ENCODE results near the gene UPK3A. TPM values are rescaled to one million over a fixed set of nuclear protein-coding genes. Genes with fewer than 3 reads are reported as not detected.

Gene UPK3A
- total RNA-seq, 2 experiments from 2014 or later: not detected

DNA sequence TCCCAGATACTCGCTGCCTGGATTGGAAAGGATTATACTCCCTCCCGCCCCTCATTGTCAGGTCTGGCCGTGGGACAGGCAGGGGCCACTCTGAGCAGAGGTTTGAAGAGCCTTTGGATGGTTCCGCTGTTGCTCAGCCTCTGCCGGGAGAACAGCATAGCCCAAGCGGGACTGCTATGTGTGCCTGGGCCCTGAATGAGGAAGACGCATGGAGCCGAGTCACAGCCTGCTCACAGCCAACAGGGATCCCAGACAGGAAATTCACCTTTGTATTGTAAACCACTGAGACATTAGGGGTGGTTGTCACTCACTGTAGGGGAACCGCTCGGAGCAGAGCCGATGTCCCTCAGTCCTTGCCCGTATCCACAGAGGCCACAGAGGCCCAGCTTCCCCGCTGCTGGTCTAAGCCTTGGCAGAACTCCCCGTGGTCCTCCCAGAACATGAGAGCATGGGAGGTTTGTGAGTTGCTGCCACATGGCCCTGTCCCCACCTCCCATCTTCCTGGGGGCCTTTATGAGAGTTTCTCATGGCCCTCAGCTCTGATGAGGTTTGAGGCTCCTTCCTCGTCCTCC lies 14.3 kb downstream of the UPK3A start:
- DNase-seq: no peak
- H3K4me1 Mint-ChIP-seq: peaks cover 29% of the 10 kb centered on the region
- CTCF ChIA-PET: interaction anchor here (1.2 kb wide), 1 partner anchor 102 kb away, joined by 3 read pairs; no protein-coding TSS in a partner anchor
- H3K9me3 Mint-ChIP-seq (ENCODE audit: low read depth): no peaks in the 10 kb centered on the region
- no peak for ATAC-seq
- H3K4me3 Mint-ChIP-seq: no peak overlapping the region
- H3K36me3 Mint-ChIP-seq: no peaks in the 10 kb centered on the region
- H3K27ac Mint-ChIP-seq: no peak overlapping the region
- H3K27me3 Mint-ChIP-seq: no peaks in the 10 kb centered on the region

DNA sequence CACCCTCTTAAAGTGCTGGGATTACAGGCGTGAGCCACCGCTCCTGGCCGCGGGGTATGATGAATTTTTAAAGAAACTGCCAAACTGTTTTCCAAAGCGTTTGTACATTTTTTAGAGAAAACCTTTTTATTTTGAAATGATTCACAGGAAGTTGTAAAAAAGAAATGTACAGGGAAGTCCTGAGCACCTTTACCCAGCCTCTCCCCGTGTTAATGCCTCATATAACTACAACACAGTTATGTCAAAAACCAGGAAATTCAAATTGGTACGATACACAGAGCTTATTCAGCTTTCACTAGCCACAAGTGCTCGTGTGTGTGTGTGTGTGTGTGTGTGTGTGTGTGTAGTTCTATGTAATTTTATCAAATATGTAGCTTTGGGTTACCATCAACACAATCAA lies 18.0 kb downstream of the UPK3A start:
- DNase-seq: no peak
- Mint-ChIP-seq H3K27me3 (no peaks in the 10 kb centered on the region), H3K9me3 (ENCODE audit: low read depth) (no peaks in the 10 kb centered on the region), H3K4me3 (no peak overlapping the region), H3K36me3 (no peaks in the 10 kb centered on the region), H3K27ac (no peak overlapping the region), H3K4me1 (peaks cover 12% of the 10 kb centered on the region)
- ATAC-seq: no peak
- CTCF ChIA-PET: no interaction called here

DNA sequence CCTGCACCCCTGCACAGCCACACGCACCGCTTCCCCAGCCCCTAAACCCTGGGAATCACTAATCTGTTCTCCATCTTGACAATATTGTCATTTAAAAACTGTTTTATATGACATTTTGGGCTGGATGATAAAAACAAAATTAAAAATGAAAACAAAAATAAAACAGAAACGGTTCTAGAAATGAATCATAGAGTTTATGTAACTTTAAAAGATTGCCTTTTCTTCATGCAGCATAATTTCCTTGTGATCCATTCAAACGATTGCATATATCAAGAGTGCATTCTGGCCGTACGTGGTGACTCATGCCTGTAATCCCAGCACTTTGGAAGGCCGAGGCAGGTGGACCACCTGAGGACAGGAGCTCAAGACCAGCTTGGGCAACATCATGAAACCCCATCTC lies 18.4 kb downstream of the UPK3A start:
- Mint-ChIP-seq H3K36me3 (no peaks in the 10 kb centered on the region), H3K4me3 (no peak overlapping the region), H3K27ac (no peak overlapping the region), H3K27me3 (no peaks in the 10 kb centered on the region), H3K9me3 (ENCODE audit: low read depth) (no peaks in the 10 kb centered on the region), H3K4me1 (peaks cover 12% of the 10 kb centered on the region)
- CTCF ChIA-PET: no interaction called here
- DNase-seq: no peak
- no peak for ATAC-seq

DNA sequence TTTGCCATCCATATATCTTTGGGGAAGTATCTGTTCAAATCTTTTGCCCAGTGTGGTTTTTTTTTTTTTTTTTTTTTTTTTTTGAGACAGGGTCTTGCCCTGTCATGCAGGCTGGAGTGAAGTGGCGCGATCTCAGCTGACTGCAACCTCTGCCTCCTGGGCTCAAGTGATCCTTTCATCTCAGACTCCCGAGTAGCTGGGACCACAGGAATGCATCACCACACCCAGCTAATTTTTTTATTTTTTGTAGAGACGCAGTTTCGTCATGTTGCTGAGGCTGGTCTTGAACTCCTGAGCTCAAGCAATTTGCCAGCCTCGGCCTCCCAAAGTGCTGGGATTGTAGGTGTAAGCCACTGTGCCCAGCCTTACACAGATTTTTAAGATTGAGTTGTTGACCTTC lies 20.2 kb downstream of the UPK3A start:
- H3K36me3 Mint-ChIP-seq: no peaks in the 10 kb centered on the region
- CTCF ChIA-PET: no interaction called here
- no peaks in the 10 kb centered on the region for H3K27me3 Mint-ChIP-seq
- H3K9me3 Mint-ChIP-seq (ENCODE audit: low read depth): no peaks in the 10 kb centered on the region
- H3K27ac Mint-ChIP-seq: no peak overlapping the region
- H3K4me1 Mint-ChIP-seq: peaks cover 21% of the 10 kb centered on the region
- no peak for DNase-seq
- H3K4me3 Mint-ChIP-seq: no peak overlapping the region
- ATAC-seq: no peak

DNA sequence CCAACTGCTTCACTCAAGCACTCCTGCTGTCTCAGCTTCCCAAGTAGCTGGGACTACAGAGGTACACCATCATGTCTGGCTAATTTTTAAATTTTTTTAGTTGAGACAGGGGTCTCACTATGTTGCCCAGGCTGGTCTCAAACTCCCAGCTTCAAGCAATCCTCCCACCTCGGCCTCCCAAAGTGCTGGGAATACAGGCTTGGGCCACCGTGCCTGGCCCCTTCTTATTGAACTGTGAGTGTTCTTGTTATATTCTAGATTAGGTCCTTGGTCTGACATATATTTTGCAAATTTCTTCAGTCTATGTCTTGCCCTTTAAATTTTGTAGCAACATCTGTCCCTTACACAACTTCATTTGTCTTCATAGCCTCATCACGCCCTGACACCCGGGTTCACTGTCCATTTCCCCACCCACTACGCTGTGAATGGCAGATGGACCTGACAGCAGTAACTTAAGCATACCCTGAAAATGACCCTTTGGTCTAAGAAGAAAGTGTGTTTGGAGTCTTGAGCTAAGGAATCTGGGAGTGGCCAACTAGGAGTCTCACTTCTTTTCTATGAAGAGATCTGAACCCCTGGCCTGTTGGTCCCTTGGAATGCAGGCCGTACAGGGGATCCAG lies 20.8 kb downstream of the UPK3A start:
- no peaks in the 10 kb centered on the region for H3K9me3 Mint-ChIP-seq (ENCODE audit: low read depth)
- peaks cover 22% of the 10 kb centered on the region for H3K4me1 Mint-ChIP-seq
- H3K36me3 Mint-ChIP-seq: no peaks in the 10 kb centered on the region
- CTCF ChIA-PET: no interaction called here
- H3K4me3 Mint-ChIP-seq: no peak overlapping the region
- no peak for DNase-seq
- ATAC-seq: no peak
- no peak overlapping the region for H3K27ac Mint-ChIP-seq
- no peaks in the 10 kb centered on the region for H3K27me3 Mint-ChIP-seq

DNA sequence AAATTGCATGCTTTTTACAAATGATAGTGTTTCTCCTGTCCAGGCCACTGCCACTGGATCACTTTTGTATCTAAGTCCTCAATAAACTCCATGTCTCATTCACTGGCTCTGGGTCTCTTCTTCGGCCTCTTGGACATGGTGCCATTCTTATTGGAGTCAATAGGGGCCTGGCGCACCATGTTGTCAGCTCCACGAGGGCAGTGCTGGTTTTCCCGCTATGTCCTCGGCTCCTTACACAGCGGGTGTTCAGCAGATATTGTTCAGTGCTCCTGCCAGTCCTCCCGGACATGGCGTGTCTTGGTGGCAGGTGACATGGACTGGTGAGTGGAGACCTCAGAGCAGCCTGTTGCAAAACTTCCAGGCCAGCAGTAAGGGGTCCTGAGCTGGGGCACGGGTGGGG lies 21.4 kb downstream of the UPK3A start:
- H3K4me3 Mint-ChIP-seq: no peak overlapping the region
- ATAC-seq (no peak), DNase-seq (no peak)
- H3K27ac Mint-ChIP-seq: no peak overlapping the region
- CTCF ChIA-PET: interaction anchor here (1.0 kb wide), 1 partner anchor 8 kb away, joined by 3 read pairs; no protein-coding TSS in a partner anchor
- peaks cover 28% of the 10 kb centered on the region for H3K4me1 Mint-ChIP-seq
- no peaks in the 10 kb centered on the region for H3K9me3 Mint-ChIP-seq (ENCODE audit: low read depth)
- peaks cover 4% of the 10 kb centered on the region for H3K36me3 Mint-ChIP-seq
- no peaks in the 10 kb centered on the region for H3K27me3 Mint-ChIP-seq

DNA sequence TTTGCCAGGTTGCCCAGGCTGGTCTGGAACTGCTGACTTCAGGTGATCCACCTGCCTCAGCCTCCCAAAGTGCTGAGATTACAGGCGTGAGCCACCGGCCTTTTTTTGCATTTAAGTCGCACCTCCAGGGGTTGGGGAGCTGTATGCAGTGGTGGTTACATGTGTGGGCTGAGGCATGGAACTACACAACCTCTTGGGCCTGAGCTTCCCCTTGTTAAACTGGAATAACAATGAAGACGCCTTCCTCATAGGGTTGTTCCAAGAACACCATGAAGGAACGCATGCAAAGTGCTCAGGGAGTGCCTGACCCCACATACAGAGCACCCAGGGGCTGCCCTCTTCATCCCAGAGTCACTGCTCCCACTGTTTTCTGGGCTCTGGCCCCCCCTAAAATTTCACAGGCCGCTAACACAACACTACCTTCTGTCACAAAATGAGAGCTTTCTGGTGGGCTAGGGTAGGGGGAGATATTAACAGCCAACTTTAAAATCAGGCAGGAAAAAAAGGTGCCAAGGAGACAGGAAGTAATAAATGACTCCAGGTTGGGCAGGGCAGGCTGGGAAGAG lies 23.7 kb downstream of the UPK3A start:
- Mint-ChIP-seq H3K27ac (peak overlapping the region; percentile 90), H3K9me3 (ENCODE audit: low read depth) (no peaks in the 10 kb centered on the region), H3K27me3 (no peaks in the 10 kb centered on the region), H3K4me3 (peak overlapping the region; percentile 72), H3K36me3 (peaks cover 12% of the 10 kb centered on the region), H3K4me1 (peaks cover 29% of the 10 kb centered on the region)
- CTCF ChIA-PET: interaction anchor here (0.6 to 1.9 kb wide), 3 partner anchors 10 to 1408 kb away, joined by 3 to 6 read pairs (median 3); no protein-coding TSS in a partner anchor
- DNase-seq: no peak
- ATAC-seq: no peak

DNA sequence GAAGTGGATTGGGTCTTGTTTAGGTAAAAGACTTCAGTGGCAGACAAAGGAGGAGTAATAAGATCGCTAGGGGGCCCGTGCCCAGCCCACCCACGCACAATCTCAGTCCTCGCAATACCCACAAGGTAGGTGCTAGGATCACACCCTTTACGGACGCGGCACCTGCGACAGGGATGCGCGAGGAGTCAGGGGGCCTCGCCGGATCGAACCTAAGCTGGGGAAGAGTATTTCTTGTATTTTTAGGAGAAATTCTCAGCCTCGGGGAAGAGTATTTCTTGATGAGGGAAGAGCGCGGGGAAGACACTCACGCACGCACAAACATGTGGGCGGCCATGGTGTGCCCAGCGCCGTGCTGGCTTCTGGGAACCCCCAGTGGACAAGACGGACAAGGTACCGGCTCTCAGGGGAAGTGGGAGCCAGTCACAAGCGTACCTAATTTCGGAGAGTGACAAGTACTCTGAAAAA lies 24.2 kb downstream of the UPK3A start:
- Mint-ChIP-seq H3K27me3 (no peaks in the 10 kb centered on the region), H3K4me1 (peaks cover 30% of the 10 kb centered on the region), H3K9me3 (ENCODE audit: low read depth) (no peaks in the 10 kb centered on the region), H3K4me3 (peak overlapping the region; percentile 72), H3K36me3 (peaks cover 12% of the 10 kb centered on the region), H3K27ac (peak overlapping the region; percentile 90)
- CTCF ChIA-PET: interaction anchor here (0.6 to 1.9 kb wide), 2 partner anchors 10 to 1407 kb away, joined by 3 to 6 read pairs; no protein-coding TSS in a partner anchor
- peak; percentile 45 for DNase-seq
- ATAC-seq: no peak

DNA sequence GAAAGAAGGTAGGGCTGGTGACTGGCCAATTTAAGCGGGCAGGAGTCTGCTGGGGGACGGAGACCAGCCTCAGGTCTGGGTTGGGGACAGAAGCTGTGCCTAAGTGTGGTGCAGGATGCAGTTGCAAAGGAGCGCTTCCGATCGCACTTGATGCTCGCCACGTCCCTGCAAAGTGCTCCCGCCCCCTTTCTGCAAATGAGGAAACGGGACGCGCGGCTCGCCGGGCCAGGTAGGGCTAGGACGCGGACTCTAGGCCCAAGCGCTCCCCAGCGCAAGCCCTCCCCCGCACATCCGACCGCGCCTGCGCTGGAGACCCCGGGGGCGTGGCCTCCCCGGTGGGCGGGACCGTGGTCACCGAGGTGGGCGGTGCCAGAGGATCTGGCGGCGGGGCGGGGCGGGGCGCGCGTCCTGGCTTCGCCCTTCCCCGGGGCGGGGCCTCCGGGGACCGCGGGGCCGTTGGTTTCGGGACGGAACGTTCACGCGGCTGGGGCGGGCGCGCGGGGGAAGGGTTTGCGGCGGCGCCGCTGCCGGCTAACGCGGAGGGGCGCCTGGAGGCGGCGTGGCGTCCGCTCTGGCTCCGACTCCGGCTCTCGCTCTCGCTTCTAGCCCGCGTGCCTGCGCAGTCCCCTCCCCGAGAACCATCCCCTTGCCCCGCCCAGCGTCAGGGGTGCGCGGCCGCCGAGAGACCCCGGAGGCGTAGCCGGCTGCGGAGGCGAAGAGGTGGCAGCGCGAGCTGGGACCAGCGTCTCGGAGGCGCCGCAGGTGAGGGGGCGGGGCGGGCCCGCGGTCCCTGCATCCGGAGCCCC lies 24.9 kb downstream of the UPK3A start, which contains the start of gene FAM118A:
Gene FAM118A (plus strand): TSS at position 513 of the 806 bp plus-strand sequence. CDS start 12,446 bp downstream, outside the sequence.
- peaks cover 12% of the 10 kb centered on the region for H3K36me3 Mint-ChIP-seq
- no peaks in the 10 kb centered on the region for H3K9me3 Mint-ChIP-seq (ENCODE audit: low read depth)
- DNase-seq (peak; percentile 96), ATAC-seq (peak; percentile 87)
- H3K4me1 Mint-ChIP-seq: peaks cover 33% of the 10 kb centered on the region
- CTCF ChIA-PET: interaction anchor here (1.9 kb wide), 2 partner anchors 9 to 104 kb away, joined by 5 to 6 read pairs; partner anchors contain the start of genes RIBC2 and SMC1B
- H3K27me3 Mint-ChIP-seq: no peaks in the 10 kb centered on the region
- H3K4me3 Mint-ChIP-seq: peak within 1 kb of the TSS; percentile 81
- peak within 1 kb of the TSS; percentile 90 for H3K27ac Mint-ChIP-seq

DNA sequence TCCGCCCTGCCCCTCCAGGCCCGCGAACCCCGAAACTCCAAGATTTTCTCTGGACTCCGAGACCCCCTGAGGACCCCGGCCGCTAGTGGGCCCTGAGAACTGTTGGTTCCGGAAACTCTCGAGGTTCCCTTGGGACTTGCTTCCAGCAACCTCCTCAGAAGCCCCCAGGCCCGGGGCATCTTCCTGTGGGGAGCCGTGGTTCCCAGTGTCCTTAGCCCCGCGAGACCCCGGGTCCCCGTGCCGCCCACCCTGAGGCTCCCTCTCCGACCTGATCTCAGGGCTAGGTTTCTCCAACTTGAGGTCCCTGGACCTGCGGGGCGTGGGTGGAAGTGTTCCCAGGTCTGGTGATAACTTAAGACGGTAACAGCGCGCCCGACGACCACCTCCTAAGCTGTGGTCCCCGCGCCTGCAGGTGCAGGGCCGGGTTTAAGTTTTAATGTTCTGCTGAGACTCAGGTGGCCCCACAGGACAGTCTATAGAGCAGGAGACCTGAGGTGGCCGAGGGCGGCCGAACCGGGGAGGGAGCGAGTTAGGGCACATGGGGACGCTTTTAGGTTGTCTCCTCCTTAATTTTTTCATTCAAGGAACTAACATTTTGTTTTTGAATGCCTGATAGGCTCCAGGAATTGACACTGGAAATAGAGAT lies 25.7 kb downstream of the UPK3A start:
- no peak for ATAC-seq
- CTCF ChIA-PET: interaction anchor here (1.9 kb wide), 2 partner anchors 8 to 103 kb away, joined by 5 to 6 read pairs; partner anchors contain the start of genes RIBC2 and SMC1B
- DNase-seq: peak; percentile 51
- Mint-ChIP-seq H3K4me1 (peaks cover 36% of the 10 kb centered on the region), H3K27me3 (no peaks in the 10 kb centered on the region), H3K4me3 (peak overlapping the region; percentile 81), H3K27ac (peak overlapping the region; percentile 71), H3K36me3 (peaks cover 12% of the 10 kb centered on the region), H3K9me3 (ENCODE audit: low read depth) (no peaks in the 10 kb centered on the region)

DNA sequence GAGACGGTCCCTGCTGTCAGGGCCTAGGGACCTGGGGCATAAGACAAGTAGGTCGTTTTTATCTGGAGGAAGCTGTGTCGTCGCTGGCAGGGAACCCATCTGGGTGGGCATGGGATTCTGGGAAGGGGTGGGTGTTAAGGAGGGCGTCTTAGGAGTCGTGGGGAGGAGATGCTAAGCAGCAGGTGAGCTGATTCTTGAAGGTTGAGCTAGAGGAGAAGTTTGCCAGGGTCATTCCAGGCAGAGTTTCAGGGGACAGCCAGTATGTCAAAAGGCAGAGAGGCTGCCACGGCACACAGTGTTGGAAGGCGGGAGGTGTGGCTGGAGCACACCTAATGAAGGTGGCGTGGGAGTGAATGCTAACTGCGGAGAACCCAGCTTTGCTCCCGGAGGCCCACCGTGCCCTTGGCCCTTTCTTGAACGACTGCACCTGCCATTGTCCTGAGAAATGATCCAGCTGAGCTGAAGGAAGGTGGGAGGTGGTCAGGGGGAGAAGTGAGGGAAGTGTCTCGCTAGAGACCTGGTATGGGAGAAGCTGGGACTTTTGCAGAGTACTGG lies 26.3 kb downstream of the UPK3A start:
- Mint-ChIP-seq H3K27ac (peak overlapping the region; percentile 65), H3K9me3 (ENCODE audit: low read depth) (no peaks in the 10 kb centered on the region), H3K4me1 (peaks cover 42% of the 10 kb centered on the region), H3K27me3 (no peaks in the 10 kb centered on the region), H3K36me3 (peaks cover 12% of the 10 kb centered on the region), H3K4me3 (peak overlapping the region; percentile 81)
- ATAC-seq (no peak), DNase-seq (no peak)
- CTCF ChIA-PET: interaction anchor here (1.9 kb wide), 1 partner anchor 103 kb away, joined by 5 read pairs; the partner anchor contains the start of genes RIBC2 and SMC1B

DNA sequence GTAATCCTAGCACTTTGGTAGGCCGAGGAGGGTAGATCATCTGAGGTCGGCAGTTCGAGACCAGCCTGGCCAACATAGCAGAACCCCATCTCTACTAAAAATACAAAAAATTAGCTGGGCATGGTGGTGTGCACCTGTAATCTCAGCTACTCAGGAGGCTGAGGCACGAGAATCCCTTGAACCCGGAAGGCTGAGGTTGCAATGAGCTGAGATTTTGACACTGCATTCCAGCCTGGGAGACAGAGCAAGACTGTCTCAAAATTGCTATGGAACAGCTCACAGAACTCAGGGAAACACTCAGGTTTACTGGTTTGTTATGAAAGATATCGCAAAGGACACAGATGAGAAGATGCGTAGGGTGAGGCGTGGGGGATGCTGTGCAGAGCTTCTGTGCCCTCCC lies 27.7 kb downstream of the UPK3A start:
- CTCF ChIA-PET: no interaction called here
- DNase-seq (no peak), ATAC-seq (no peak)
- Mint-ChIP-seq H3K9me3 (ENCODE audit: low read depth) (no peaks in the 10 kb centered on the region), H3K36me3 (peaks cover 12% of the 10 kb centered on the region), H3K27me3 (no peaks in the 10 kb centered on the region), H3K27ac (no peak overlapping the region), H3K4me3 (no peak overlapping the region), H3K4me1 (peaks cover 56% of the 10 kb centered on the region)

All from activated CD8-positive, alpha-beta memory T cell treated with anti-CD3 and anti-CD28 coated beads, Interleukin-2, amount 10 ng/mL, durations not matched to agents 7 days and 5 days (primary cell).